Amniotic stem cell (primary cell): ENCODE measurements around the gene COPE.

ENCODE experiments used
- DNase-seq: peaks from one replicate; lab custom pipeline; 2025; lab: John Stamatoyannopoulos, UW

COPE gene

DNA sequence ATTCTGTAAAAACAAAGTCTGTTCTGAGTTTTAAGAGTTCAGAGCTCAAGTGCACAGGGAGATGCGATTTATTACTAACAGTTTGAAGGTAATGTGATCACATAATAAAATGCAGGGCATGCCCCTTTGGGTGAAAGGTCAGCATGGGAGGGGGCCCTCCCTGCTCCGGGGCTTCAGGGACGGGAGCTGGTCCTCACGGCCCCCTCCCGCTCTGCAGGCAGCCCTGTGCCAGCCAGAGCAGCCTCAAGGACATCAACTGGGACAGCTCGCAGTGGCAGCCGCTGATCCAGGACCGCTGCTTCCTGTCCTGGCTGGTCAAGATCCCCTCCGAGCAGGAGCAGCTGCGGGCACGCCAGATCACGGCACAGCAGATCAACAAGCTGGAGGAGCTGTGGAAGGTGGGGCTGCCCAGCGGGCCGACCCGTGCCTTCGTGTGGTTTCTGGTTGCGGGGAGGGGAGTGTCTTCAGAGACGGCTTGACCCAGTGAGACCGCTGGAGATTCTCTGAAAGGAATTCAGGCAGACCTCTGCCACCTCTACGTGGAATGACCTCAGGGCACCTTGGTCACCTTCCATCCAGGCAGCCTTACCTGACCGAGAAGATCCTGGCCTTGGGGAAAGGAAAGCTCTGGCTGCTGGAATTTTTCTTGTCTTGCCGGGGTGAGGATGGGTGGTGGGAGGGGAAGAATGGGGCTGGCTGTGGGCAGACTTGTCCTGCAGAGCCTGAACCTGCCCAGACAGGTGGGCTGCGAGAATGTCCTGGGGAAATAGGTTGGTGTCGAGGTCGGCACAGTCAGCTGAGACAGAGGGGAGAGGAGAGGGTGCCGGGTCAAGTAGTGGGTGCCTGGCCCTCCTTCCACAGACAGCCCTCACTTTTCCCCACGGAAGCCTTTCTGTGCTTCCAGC lies 68.5 kb downstream of the COPE start:
- DNase-seq = no peak

- DNase-seq = no peak
These were observed 69.3 kb downstream of the COPE start for GRCh38 chr19:18849838-18850400.
